Parathyroid adenoma (tissue), 2 donors: ENCODE data around the gene NRTN.
"Not testable (repeated sequence)": the region's sequence is repeated elsewhere in the genome, so short reads cannot be mapped to it uniquely, and the experiment has no call there.

ENCODE experiments used
- H2AFZ ChIP-seq: fragments of 300-600 bp; sonication (generic); one replicate; pipeline ENCODE4 v1.7.0; 2017; ENCODE audit warnings: antibody characterized with exemption, mild to moderate bottlenecking
- H3K27ac ChIP-seq: fragments of 300-600 bp; sonication (generic); one replicate; pipeline ENCODE4 v1.7.0; 2017
- H3K27me3 ChIP-seq: fragments of 300-600 bp; sonication (generic); one replicate; pipeline ENCODE4 v1.7.0; 2017; ENCODE audit warnings: low read length; ENCODE audit not compliant: control insufficient read depth, insufficient read depth
- H3K36me3 ChIP-seq: fragments of 300-600 bp; sonication (generic); one replicate; pipeline ENCODE4 v1.7.0; 2017; ENCODE audit warnings: low read length; ENCODE audit not compliant: control insufficient read depth, insufficient read depth
- H3K4me1 ChIP-seq: fragments of 300-600 bp; sonication (generic); one replicate; pipeline ENCODE4 v1.7.0; 2017; ENCODE audit warnings: control low read depth
- H3K4me2 ChIP-seq: fragments of 300-600 bp; sonication (generic); one replicate; pipeline ENCODE4 v1.7.0; 2017; ENCODE audit warnings: low read length
- H3K4me3 ChIP-seq: fragments of 300-600 bp; sonication (generic); one replicate; pipeline ENCODE4 v1.7.0; 2017; ENCODE audit warnings: low read depth, low read length
- H3K79me2 ChIP-seq: fragments of 300-600 bp; sonication (generic); one replicate; pipeline ENCODE4 v1.7.0; 2017; ENCODE audit warnings: control low read depth
- H3K9ac ChIP-seq: fragments of 300-600 bp; sonication (generic); one replicate; pipeline ENCODE4 v1.7.0; 2017; ENCODE audit warnings: mild to moderate bottlenecking
- H3K9me3 ChIP-seq: fragments of 300-600 bp; sonication (generic); one replicate; pipeline ENCODE4 v1.7.0; 2017; ENCODE audit warnings: low read length; ENCODE audit not compliant: control insufficient read depth
- TF ChIP-seq, protein P1 (sequence below): fragments of 300-600 bp; sonication (generic); IDR thresholded peaks from one replicate; pipeline ENCODE4 v1.7.0; 2017; ENCODE audit warnings: antibody characterized with exemption, mild to moderate bottlenecking
- donor health status: primary hyperparathyroidism.

Gene NRTN

DNA sequence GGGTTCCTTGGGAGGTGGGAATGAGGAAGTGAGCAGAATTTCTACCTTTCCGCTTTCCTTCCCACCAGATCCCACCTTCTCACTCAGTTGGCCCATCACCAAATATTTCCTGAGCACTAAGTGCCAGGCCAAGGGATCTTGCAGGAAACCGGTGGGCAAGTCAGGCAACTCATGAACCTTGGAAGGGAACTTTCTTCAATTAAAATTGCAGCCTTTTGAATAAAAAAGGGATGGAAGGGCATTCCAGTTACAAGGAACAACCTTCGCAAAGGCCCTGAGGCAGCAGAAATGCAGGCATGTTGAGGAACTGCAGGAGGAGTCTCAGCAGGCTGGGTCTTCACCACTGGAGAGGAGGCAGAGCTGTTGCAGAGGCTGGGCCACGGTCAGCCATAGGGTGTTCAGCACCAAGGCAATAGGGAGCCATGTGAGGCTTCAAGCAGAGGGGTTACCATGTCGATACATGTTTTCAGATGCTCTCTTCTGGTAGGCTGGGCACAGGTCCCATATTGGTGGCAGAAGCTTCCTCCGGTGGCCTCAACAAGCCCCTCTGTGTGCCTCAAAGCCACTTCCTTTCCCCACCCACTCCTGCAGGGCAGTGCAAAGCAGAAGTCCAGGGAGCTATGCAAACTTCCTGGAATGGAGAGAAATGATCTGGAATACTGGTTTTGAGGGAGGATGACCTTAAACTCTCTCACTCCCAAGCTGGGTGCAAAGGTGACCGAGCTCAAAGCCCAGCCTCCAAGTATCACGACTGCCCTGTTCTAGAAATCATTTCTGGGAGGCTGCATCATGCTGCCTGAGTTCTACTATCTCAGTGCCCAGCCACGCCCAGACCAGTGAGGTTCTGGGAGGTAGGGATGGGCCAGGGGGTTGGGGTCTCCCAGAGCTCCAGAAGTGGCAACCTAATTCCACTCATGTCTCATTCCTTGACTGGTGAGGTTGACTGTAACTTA is 34.5 kb downstream of the NRTN start, which contains the start of gene FUT6:
FUT6 (minus strand) TSS at position 638 of the 953 bp plus-strand sequence. CDS start 7,135 bp downstream, outside the sequence.
- Histone ChIP-seq H3K79me2 (no peaks in the 10 kb centered on the region), H3K27me3 (no peaks in the 10 kb centered on the region), H3K4me1 (no peaks in the 10 kb centered on the region), H3K36me3 (no peaks in the 10 kb centered on the region), H3K4me2 (no peak within 1 kb of the TSS), H3K27ac (no peak within 1 kb of the TSS), H3K9me3 (no peaks in the 10 kb centered on the region), H3K4me3 (no peak within 1 kb of the TSS), H3K9ac (no peak within 1 kb of the TSS), H2AFZ (no peak within 1 kb of the TSS)
- TF ChIP-seq, protein P1, sequence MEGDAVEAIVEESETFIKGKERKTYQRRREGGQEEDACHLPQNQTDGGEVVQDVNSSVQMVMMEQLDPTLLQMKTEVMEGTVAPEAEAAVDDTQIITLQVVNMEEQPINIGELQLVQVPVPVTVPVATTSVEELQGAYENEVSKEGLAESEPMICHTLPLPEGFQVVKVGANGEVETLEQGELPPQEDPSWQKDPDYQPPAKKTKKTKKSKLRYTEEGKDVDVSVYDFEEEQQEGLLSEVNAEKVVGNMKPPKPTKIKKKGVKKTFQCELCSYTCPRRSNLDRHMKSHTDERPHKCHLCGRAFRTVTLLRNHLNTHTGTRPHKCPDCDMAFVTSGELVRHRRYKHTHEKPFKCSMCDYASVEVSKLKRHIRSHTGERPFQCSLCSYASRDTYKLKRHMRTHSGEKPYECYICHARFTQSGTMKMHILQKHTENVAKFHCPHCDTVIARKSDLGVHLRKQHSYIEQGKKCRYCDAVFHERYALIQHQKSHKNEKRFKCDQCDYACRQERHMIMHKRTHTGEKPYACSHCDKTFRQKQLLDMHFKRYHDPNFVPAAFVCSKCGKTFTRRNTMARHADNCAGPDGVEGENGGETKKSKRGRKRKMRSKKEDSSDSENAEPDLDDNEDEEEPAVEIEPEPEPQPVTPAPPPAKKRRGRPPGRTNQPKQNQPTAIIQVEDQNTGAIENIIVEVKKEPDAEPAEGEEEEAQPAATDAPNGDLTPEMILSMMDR: no peak

DNA sequence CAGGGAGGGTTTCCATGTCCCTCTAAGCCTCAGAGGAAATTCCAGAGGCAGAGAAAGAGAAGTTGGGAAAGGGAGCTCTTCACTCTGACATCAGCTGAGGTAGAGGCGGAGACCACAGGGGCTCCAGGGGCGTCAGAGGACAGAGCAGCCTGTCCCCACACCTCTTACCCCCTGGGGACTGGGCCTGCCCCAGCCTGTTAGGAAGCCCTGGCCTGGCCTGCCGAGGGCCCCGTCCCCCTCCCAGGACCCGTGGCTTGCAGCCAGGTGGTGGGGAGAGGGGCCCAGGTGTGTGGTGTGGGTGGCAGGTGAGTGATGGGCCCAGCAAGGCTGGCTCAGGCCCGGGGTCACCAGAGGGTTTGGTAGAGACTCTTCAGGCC is 36.9 kb downstream of the NRTN start:
- H3K27me3 ChIP-seq, H2AFZ ChIP-seq, H3K79me2 ChIP-seq, H3K4me2 ChIP-seq, H3K9me3 ChIP-seq, H3K36me3 ChIP-seq, H3K27ac ChIP-seq, H3K4me3 ChIP-seq, H3K4me1 ChIP-seq, H3K9ac ChIP-seq: not testable (repeated sequence)

DNA sequence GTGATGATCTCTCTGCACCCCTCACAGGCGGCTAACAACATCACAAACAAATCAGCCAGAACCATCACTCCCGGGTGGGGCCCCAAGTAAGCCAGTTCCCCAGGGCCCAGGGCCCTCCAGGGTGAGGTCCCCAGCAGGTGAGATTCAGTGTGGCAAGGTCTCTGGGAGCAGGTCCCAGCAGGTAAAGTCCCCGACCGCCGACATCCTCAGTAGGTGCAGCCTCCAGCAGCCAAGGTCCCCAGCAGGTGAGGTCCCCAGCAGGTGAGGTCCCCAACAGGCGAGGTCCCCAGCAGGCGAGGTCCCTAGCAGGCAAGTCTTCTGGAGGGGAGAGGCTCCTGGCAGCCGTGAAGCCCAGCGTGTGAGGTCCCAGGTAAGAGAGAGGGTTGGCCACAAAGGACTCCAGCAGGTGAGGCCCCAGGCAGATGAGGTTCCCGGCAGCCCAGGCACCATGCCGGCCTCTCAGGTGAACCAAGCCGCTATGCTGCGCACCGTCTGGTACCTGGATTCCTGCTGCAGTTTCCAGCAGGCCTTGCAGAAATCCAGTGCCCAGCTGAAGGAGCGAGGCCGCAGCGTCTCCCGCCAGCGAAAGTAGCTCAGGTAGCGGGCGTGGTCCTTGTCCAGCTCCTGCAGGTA is 38.5 kb downstream of the NRTN start:
- H3K27me3 ChIP-seq: no peaks in the 10 kb centered on the region
- TF ChIP-seq, protein P1: no peak
- no peak overlapping the region for H3K9ac ChIP-seq

DNA sequence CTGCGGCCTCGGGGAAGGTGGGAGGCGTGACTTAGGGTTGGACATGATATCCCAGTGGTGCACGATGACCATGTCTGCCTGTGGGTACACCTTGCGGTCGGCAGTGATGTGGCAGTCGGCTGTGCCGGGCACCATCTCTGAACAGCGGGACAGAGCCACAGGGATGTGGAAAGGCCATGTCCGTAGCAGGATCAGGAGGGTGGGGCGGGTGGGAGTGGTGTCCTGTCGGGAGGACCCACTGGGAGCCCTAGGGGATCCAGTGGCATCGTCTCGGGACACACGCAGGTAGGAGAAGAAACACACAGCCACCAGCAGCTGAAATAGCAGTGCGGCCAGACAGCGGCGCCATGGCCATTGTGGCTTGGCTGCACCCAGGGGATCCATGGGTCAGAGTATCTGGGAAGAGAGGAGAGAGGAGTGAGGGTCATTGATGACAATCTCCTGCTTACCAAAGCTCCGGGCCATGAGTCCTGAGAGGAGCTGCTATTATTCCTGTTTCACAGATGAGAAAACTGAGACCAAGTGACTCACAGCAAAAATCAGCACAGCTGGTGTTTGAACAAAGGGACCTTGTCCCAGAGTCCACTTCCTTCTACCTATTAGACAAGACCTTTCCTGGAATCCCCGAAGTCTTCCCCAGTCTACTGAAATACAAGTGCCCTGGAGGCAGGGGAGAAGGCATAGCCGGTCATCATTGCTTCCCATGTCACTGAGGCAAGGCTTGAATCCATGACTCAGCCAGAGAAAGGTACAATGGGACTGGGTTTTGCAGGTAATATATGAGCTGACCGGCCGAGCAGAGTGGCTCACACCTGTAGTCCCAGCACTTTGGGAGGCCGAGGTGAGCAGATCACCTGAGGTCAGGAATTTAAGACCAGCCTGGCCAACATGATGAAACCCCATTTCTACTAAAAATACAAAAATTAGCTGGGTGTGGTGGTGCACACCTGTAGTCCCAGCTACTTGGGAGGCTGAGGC is 39.9 kb downstream of the NRTN start:
- no peak overlapping the region for H3K4me2 ChIP-seq
- no peak overlapping the region for H3K4me3 ChIP-seq
- no peaks in the 10 kb centered on the region for H3K9me3 ChIP-seq
- no peak overlapping the region for H3K27ac ChIP-seq
- H3K4me1 ChIP-seq: no peaks in the 10 kb centered on the region
- H3K9ac ChIP-seq: no peak overlapping the region
- H2AFZ ChIP-seq: no peak overlapping the region
- H3K79me2 ChIP-seq: no peaks in the 10 kb centered on the region
- TF ChIP-seq, protein P1: no peak
- H3K27me3 ChIP-seq: no peaks in the 10 kb centered on the region
- H3K36me3 ChIP-seq: no peaks in the 10 kb centered on the region

More for the DNA sequence above, 38.5 kb downstream of the NRTN start:
- H3K36me3 ChIP-seq: no peaks in the 10 kb centered on the region
- no peak overlapping the region for H3K4me3 ChIP-seq
- H3K9me3 ChIP-seq: no peaks in the 10 kb centered on the region
- H3K27ac ChIP-seq: no peak overlapping the region
- no peaks in the 10 kb centered on the region for H3K4me1 ChIP-seq
- no peak overlapping the region for H2AFZ ChIP-seq
- H3K79me2 ChIP-seq: no peaks in the 10 kb centered on the region
- H3K4me2 ChIP-seq: no peak overlapping the region

DNA sequence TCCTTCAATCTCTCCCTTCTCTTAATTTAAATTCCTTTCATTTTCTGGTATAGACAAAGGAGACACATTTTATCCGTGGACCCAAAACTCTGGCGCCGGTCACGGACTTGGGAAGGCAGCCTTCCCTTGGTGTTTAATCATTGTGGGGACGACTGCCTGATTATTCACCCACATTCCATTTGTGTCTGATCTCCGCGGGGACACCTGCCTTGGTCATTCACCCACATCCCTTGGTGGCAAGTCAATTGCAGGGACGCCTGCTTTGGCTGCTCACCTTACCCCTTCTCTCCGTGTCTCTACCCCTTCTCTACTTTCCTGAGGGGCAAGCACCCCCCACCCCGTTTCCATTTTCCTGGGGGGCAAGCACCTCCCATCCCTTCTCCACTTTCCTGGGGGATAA is 43.0 kb downstream of the NRTN start:
- not testable (repeated sequence) for H3K4me3 ChIP-seq, H3K4me2 ChIP-seq, H3K27me3 ChIP-seq, H3K79me2 ChIP-seq, H2AFZ ChIP-seq, H3K9ac ChIP-seq, H3K9me3 ChIP-seq, H3K4me1 ChIP-seq, H3K27ac ChIP-seq, H3K36me3 ChIP-seq

DNA sequence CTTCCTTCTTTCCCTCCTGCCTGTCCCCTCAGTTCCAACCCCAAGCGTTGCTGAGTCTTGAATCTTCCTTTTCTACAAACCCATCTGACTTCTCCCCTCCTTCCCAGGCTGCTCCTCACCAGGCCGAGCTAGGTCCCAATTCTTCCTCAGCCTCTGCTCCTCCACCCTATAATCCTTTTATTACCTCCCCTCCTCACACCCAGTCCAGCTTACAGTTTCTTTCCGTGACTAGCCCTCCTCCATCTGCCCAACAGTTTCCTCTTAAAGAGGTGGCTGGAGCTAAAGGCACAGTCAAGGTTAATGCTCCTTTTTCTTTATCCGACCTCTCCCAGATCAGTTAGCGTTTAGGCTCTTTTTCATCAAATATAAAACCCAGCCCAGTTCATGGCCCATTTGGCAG is 43.8 kb downstream of the NRTN start:
- H2AFZ ChIP-seq, H3K4me1 ChIP-seq, H3K27ac ChIP-seq, H3K79me2 ChIP-seq, H3K9ac ChIP-seq, H3K4me2 ChIP-seq, H3K36me3 ChIP-seq, H3K27me3 ChIP-seq, H3K9me3 ChIP-seq, H3K4me3 ChIP-seq: not testable (repeated sequence)
